ENCODE results near the gene DNASE1L3.
A peak's percentile ranks its signal among the peaks of the same experiment; 100 is the strongest.

- TF ChIP-seq, protein P1, sequence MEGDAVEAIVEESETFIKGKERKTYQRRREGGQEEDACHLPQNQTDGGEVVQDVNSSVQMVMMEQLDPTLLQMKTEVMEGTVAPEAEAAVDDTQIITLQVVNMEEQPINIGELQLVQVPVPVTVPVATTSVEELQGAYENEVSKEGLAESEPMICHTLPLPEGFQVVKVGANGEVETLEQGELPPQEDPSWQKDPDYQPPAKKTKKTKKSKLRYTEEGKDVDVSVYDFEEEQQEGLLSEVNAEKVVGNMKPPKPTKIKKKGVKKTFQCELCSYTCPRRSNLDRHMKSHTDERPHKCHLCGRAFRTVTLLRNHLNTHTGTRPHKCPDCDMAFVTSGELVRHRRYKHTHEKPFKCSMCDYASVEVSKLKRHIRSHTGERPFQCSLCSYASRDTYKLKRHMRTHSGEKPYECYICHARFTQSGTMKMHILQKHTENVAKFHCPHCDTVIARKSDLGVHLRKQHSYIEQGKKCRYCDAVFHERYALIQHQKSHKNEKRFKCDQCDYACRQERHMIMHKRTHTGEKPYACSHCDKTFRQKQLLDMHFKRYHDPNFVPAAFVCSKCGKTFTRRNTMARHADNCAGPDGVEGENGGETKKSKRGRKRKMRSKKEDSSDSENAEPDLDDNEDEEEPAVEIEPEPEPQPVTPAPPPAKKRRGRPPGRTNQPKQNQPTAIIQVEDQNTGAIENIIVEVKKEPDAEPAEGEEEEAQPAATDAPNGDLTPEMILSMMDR (IDR thresholded peaks at IDR 0.05; ENCODE audit: low read depth, low read length, missing input control): no peak
- TF ChIP-seq JUND (IDR thresholded peaks at IDR 0.05) (no peak), RXRA (IDR thresholded peaks at IDR 0.05) (peak in 1 of 2 donors; percentile 15), GABPA (IDR thresholded peaks at IDR 0.05 in 1 of 2, conservative IDR thresholded peaks at IDR 0.05 in 1 of 2) (no peak), TAF1 (conservative IDR thresholded peaks at IDR 0.05) (no peak), RAD21 (IDR thresholded peaks at IDR 0.05) (peak in 1 of 2 donors; percentile 14), SP1 (IDR thresholded peaks at IDR 0.05) (no peak), EGR1 (IDR thresholded peaks at IDR 0.05; ENCODE audit: low read depth in 2 of 2) (no peak), YY1 (IDR thresholded peaks at IDR 0.05) (no peak), NR2F2 (IDR thresholded peaks at IDR 0.05) (no peak)
- TF ChIP-seq, protein P2, sequence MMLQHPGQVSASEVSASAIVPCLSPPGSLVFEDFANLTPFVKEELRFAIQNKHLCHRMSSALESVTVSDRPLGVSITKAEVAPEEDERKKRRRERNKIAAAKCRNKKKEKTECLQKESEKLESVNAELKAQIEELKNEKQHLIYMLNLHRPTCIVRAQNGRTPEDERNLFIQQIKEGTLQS (IDR thresholded peaks at IDR 0.05): peak; percentile 74
- TF ChIP-seq, protein P3, sequence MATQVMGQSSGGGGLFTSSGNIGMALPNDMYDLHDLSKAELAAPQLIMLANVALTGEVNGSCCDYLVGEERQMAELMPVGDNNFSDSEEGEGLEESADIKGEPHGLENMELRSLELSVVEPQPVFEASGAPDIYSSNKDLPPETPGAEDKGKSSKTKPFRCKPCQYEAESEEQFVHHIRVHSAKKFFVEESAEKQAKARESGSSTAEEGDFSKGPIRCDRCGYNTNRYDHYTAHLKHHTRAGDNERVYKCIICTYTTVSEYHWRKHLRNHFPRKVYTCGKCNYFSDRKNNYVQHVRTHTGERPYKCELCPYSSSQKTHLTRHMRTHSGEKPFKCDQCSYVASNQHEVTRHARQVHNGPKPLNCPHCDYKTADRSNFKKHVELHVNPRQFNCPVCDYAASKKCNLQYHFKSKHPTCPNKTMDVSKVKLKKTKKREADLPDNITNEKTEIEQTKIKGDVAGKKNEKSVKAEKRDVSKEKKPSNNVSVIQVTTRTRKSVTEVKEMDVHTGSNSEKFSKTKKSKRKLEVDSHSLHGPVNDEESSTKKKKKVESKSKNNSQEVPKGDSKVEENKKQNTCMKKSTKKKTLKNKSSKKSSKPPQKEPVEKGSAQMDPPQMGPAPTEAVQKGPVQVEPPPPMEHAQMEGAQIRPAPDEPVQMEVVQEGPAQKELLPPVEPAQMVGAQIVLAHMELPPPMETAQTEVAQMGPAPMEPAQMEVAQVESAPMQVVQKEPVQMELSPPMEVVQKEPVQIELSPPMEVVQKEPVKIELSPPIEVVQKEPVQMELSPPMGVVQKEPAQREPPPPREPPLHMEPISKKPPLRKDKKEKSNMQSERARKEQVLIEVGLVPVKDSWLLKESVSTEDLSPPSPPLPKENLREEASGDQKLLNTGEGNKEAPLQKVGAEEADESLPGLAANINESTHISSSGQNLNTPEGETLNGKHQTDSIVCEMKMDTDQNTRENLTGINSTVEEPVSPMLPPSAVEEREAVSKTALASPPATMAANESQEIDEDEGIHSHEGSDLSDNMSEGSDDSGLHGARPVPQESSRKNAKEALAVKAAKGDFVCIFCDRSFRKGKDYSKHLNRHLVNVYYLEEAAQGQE (IDR thresholded peaks at IDR 0.05): no peak
- TF ChIP-seq, protein P4, sequence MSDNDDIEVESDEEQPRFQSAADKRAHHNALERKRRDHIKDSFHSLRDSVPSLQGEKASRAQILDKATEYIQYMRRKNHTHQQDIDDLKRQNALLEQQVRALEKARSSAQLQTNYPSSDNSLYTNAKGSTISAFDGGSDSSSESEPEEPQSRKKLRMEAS (IDR thresholded peaks at IDR 0.05): no peak
- TF ChIP-seq, protein P5, sequence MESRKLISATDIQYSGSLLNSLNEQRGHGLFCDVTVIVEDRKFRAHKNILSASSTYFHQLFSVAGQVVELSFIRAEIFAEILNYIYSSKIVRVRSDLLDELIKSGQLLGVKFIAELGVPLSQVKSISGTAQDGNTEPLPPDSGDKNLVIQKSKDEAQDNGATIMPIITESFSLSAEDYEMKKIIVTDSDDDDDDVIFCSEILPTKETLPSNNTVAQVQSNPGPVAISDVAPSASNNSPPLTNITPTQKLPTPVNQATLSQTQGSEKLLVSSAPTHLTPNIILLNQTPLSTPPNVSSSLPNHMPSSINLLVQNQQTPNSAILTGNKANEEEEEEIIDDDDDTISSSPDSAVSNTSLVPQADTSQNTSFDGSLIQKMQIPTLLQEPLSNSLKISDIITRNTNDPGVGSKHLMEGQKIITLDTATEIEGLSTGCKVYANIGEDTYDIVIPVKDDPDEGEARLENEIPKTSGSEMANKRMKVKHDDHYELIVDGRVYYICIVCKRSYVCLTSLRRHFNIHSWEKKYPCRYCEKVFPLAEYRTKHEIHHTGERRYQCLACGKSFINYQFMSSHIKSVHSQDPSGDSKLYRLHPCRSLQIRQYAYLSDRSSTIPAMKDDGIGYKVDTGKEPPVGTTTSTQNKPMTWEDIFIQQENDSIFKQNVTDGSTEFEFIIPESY (IDR thresholded peaks at IDR 0.05): no peak
Measured at GRCh38 chr3:58241306-58242044, 30.7 kb upstream of the DNASE1L3 start.
